ENCODE results near the gene FMR1.
A peak's percentile ranks its signal among the peaks of the same experiment; 100 is the strongest.

Gene FMR1

DNA sequence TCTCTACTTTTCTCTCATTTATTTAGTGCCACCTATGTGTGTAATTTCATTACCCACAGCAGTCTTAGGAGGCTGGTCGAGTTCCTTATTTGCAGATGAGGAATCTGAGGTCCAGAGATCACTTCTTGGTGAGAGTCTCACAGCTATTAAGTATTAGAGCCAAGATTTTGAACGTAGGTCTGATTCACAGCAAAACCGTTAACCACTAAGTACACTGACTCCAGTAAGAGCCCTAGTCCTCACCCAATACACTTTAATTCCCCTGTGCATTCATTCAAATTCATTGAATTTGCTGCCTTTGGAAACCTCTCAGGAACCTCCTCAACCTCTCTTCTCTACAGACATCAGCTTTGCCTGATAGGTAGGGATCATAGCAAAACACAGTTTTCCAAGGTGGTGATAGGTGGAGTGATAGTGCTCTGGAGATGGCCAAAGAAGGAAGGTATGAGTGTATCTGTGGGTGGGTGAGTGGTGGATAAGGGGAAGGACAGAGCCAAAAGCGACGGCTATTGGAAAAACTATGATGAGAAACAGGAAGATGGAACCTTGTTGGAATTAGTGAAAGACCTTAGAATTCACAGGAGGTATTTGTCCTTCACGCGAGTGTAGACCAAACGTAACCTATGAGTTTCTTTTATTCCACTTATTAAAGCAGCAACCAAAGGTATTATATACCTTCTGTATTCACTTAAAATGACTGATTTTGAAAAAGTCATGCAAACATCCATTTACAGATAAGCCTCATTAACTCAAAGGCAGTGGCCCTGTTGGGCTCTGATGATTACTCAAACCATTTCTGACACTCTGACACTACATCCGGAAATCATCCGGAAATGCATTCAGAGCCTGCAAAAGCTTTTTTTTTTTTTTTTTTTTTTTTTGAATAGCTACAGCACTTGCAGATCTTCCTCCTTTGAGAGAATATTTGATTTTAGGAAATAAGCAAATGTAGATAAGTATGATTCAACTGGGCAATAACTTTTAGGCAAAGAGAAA, 6.3 kb downstream of the FMR1 start:
- FAIRE-seq (no peak), DNase-seq (ENCODE audit: insufficient read length) (no peak)
- TF ChIP-seq TAF1 (IDR thresholded peaks at IDR 0.05; ENCODE audit: borderline replicate concordance, low read depth, low read length) (no peak), POLR2AphosphoS5 (IDR thresholded peaks at IDR 0.05; ENCODE audit: low read depth, low read length) (no peak), POLR2A (IDR thresholded peaks at IDR 0.05; ENCODE audit: low read depth, low read length) (no peak)

DNA sequence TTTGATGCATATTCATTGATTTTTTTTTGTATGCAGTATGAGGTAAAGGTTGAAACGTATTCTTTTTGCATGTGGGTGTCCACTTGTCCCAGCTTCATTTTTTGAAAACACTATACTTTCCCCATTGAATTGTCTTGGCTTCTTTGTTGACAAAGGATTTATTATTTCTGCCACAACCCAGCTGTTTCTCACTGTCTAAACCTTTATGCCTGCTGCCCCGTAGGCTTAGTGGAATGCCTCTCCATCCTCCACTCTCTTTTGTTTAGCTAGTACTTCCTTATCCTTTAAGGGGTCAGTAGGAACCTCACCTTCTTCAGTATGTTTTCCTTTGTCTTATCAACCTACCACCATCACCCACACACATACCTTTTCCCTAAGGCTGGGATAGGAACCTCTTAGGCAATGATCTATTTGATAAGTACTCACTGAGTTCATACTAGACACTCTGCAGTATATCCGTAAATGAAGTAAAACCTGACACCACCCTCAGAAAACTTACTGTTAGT, 8.5 kb downstream of the FMR1 start:
- DNase-seq (ENCODE audit: insufficient read length): no peak
- TF ChIP-seq POLR2A (IDR thresholded peaks at IDR 0.05; ENCODE audit: low read depth, low read length) (no peak), TAF1 (IDR thresholded peaks at IDR 0.05; ENCODE audit: borderline replicate concordance, low read depth, low read length) (no peak), POLR2AphosphoS5 (IDR thresholded peaks at IDR 0.05; ENCODE audit: low read depth, low read length) (no peak)
- peak; percentile 36 for FAIRE-seq

DNA sequence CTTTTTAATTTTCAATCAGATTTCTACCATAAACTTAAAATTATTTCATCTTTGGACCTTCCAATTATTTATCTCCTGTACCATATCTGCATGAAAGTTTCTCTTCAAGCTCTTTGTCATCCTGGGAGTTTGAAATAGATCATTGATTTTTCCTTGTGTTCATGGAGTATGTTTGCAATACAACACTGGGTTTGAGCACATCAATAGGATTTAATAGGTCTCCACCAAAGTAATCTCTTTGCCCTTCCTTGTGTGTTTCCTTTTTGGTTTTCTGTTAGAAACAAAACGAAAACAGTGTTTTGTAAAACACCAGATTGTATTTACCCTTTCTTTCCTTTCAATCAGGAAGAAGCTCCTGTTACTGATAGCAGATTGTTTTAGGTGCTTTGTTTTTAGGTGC, 11.9 kb downstream of the FMR1 start:
- DNase-seq (ENCODE audit: insufficient read length): no peak
- FAIRE-seq: no peak
- TF ChIP-seq POLR2AphosphoS5 (IDR thresholded peaks at IDR 0.05; ENCODE audit: low read depth, low read length) (no peak), POLR2A (IDR thresholded peaks at IDR 0.05; ENCODE audit: low read depth, low read length) (no peak), TAF1 (IDR thresholded peaks at IDR 0.05; ENCODE audit: borderline replicate concordance, low read depth, low read length) (no peak)

DNA sequence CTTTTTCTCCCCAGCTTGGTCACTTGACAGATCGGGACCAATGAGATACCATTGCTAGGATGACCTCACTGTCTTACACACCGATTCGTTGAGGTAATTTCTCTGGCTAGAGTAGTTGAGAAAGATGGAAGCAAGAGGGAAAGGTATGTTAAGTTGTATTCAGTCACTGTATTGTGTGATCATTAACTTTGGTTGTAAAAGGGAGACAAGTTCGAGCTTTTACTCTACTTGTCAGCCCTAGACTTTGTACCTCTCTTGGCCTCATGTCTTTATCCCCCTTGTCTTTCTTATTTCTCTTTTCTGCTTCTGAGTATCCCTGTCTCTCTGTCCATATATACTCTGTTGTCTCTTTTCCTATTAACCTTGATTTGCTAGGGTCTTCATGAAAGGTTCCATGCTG, 15.5 kb downstream of the FMR1 start:
- no peak for FAIRE-seq
- no peak for TF ChIP-seq TAF1 (IDR thresholded peaks at IDR 0.05; ENCODE audit: borderline replicate concordance, low read depth, low read length)
- no peak for TF ChIP-seq POLR2A (IDR thresholded peaks at IDR 0.05; ENCODE audit: low read depth, low read length)
- TF ChIP-seq POLR2AphosphoS5 (IDR thresholded peaks at IDR 0.05; ENCODE audit: low read depth, low read length): no peak
- DNase-seq (ENCODE audit: insufficient read length): no peak

DNA sequence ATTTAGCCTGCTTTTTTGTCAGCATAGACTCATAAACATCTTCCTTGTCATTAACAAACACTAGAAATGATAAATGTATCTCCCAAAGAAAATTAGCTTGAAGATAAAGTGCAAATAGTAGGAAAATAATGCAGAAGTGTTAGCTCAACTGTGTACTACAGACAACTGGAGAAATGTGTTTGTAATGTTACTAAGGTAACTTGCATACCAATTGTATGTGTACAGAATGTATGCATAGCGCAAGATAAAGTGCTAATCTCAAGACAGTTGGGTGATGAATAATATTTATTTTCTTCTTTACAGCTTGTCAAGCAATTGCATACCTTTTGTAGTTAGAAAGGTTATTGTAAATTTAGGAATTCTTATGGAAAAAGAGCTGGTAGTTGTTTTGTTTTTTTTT, 22.1 kb downstream of the FMR1 start:
- DNase-seq (ENCODE audit: insufficient read length) (no peak), FAIRE-seq (peak; percentile 14)
- TF ChIP-seq TAF1 (IDR thresholded peaks at IDR 0.05; ENCODE audit: borderline replicate concordance, low read depth, low read length) (no peak), POLR2A (IDR thresholded peaks at IDR 0.05; ENCODE audit: low read depth, low read length) (no peak), POLR2AphosphoS5 (IDR thresholded peaks at IDR 0.05; ENCODE audit: low read depth, low read length) (no peak)

DNA sequence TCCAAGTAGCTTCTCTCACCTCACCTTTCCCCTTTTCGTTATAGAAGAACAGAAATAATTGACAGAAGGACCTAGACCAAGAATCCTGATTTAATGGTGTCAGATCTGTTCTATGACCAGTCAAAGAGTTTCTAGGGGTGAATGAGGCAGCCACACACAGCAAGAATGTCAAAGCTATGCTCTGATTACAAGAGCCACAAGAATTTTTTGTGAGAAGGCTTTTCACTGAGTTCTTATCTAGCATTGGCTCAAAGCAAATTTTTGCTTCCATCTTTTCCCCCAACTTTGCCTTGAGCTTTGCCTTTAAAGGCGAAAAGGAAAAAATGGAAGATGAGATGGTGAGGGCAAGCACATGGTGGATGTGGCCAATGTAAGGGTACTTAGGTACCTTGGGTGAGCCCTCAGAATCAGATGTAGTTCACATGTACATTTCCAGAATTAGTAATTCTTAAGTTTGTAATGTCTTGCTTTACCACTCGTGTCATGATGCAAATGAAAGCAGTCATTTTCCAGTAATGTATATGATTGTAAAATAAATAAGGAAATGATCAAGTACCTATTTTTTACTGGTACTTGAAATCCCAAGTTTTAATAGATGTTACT, 23.5 kb downstream of the FMR1 start:
- no peak for FAIRE-seq
- no peak for DNase-seq (ENCODE audit: insufficient read length)
- TF ChIP-seq TAF1 (IDR thresholded peaks at IDR 0.05; ENCODE audit: borderline replicate concordance, low read depth, low read length) (no peak), POLR2AphosphoS5 (IDR thresholded peaks at IDR 0.05; ENCODE audit: low read depth, low read length) (no peak), POLR2A (IDR thresholded peaks at IDR 0.05; ENCODE audit: low read depth, low read length) (no peak)

DNA sequence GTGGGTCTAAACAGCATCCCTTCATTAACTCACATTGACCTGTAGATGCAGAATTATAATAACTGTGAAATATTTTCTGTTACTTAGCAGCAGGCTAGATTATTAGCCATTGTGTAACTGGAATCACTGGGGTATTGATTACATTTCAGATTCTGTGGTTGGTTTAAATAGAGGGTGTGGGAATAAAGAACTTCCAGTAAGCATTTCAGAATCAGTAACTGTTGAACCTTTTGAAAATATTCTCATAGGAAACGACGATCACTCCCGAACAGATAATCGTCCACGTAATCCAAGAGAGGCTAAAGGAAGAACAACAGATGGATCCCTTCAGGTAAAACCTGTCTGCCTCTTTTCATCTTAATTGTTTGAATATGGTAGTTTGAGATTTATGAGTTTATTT, 33.6 kb downstream of the FMR1 start:
- FAIRE-seq: no peak
- TF ChIP-seq POLR2A (IDR thresholded peaks at IDR 0.05; ENCODE audit: low read depth, low read length): no peak
- TF ChIP-seq POLR2AphosphoS5 (IDR thresholded peaks at IDR 0.05; ENCODE audit: low read depth, low read length): no peak
- TF ChIP-seq TAF1 (IDR thresholded peaks at IDR 0.05; ENCODE audit: borderline replicate concordance, low read depth, low read length): no peak
- no peak for DNase-seq (ENCODE audit: insufficient read length)

DNA sequence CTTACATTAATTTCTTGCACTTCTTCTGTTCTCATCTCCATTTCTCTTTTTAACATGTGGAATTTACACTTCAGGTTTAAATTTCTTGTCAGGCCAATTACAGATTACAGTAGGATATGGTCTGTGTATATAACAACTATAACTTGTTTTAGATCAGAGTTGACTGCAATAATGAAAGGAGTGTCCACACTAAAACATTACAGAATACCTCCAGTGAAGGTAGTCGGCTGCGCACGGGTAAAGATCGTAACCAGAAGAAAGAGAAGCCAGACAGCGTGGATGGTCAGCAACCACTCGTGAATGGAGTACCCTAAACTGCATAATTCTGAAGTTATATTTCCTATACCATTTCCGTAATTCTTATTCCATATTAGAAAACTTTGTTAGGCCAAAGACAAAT, 36.8 kb downstream of the FMR1 start:
- no peak for FAIRE-seq
- TF ChIP-seq POLR2AphosphoS5 (IDR thresholded peaks at IDR 0.05; ENCODE audit: low read depth, low read length) (no peak), POLR2A (IDR thresholded peaks at IDR 0.05; ENCODE audit: low read depth, low read length) (no peak), TAF1 (IDR thresholded peaks at IDR 0.05; ENCODE audit: borderline replicate concordance, low read depth, low read length) (no peak)
- no peak for DNase-seq (ENCODE audit: insufficient read length)

DNA sequence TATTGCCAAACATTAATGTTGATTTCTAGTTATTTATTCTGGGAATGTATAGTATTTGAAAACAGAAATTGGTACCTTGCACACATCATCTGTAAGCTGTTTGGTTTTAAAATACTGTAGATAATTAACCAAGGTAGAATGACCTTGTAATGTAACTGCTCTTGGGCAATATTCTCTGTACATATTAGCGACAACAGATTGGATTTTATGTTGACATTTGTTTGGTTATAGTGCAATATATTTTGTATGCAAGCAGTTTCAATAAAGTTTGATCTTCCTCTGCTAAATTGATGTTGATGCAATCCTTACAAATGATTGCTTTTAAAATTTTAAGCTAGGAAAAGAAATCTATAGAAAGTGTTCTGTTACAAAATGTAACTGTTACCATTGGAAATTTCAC, 38.6 kb downstream of the FMR1 start:
- TF ChIP-seq TAF1 (IDR thresholded peaks at IDR 0.05; ENCODE audit: borderline replicate concordance, low read depth, low read length): no peak
- TF ChIP-seq POLR2AphosphoS5 (IDR thresholded peaks at IDR 0.05; ENCODE audit: low read depth, low read length): no peak
- no peak for TF ChIP-seq POLR2A (IDR thresholded peaks at IDR 0.05; ENCODE audit: low read depth, low read length)
- DNase-seq (ENCODE audit: insufficient read length) (no peak), FAIRE-seq (no peak)

DNA sequence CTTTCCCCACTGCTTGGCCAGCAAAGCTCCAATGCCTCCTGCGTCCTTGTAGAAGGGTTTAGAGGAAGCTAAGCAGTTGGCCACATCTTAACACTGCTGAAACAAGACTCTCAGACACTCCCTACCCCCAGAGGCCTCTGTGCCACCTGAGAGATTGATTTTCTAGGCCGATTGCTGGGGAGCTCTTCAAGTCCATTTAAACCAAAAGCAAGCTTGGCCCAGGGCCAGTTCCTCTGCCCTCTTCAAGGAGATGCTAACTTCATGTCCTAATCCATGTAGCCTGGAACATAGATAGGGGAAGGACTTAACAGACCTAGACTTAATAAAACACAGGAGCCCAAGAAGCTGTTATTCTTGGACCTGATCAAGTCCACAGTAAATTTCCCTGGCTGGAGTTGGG, 42.3 kb downstream of the FMR1 start:
- TF ChIP-seq TAF1 (IDR thresholded peaks at IDR 0.05; ENCODE audit: borderline replicate concordance, low read depth, low read length) (no peak), POLR2AphosphoS5 (IDR thresholded peaks at IDR 0.05; ENCODE audit: low read depth, low read length) (no peak), POLR2A (IDR thresholded peaks at IDR 0.05; ENCODE audit: low read depth, low read length) (no peak)
- FAIRE-seq (no peak), DNase-seq (ENCODE audit: insufficient read length) (no peak)

DNA sequence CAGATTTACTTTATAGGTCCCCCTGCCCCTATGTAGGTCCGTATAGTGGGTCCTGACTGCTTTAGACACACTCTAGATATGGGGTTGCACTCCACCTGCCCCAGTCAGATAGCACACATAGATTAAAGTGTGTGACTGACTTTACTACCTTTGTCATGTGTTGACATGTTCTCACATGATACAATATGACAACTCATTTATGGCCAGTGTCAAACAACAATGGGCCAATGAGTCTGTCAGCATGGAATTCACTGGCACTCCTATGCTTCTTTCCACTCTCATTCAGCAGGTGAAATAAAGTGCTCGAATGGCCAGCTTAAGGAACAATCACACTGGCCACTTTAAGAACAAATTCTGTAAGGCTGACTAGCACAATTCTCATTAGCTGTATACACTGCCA, 45.6 kb downstream of the FMR1 start:
- TF ChIP-seq TAF1 (IDR thresholded peaks at IDR 0.05; ENCODE audit: borderline replicate concordance, low read depth, low read length) (no peak), POLR2A (IDR thresholded peaks at IDR 0.05; ENCODE audit: low read depth, low read length) (no peak), POLR2AphosphoS5 (IDR thresholded peaks at IDR 0.05; ENCODE audit: low read depth, low read length) (no peak)
- DNase-seq (ENCODE audit: insufficient read length) (no peak), FAIRE-seq (peak; percentile 82)

All from GM12892 (cell line).